HG03521 (cell line): ENCODE results near the gene THAP9.
"Not testable (repeated sequence)": the region's sequence is repeated elsewhere in the genome, so short reads cannot be mapped to it uniquely, and the experiment has no call there.

ENCODE experiments used
- ATAC-seq: cut with Tn5 transposase; IDR thresholded peaks from one replicate; pipeline ENCODE4 v1.9.1; 2021; ENCODE audit warnings: mild to moderate bottlenecking, moderate library complexity; ENCODE audit not compliant: unreplicated experiment

Gene THAP9, protein sequence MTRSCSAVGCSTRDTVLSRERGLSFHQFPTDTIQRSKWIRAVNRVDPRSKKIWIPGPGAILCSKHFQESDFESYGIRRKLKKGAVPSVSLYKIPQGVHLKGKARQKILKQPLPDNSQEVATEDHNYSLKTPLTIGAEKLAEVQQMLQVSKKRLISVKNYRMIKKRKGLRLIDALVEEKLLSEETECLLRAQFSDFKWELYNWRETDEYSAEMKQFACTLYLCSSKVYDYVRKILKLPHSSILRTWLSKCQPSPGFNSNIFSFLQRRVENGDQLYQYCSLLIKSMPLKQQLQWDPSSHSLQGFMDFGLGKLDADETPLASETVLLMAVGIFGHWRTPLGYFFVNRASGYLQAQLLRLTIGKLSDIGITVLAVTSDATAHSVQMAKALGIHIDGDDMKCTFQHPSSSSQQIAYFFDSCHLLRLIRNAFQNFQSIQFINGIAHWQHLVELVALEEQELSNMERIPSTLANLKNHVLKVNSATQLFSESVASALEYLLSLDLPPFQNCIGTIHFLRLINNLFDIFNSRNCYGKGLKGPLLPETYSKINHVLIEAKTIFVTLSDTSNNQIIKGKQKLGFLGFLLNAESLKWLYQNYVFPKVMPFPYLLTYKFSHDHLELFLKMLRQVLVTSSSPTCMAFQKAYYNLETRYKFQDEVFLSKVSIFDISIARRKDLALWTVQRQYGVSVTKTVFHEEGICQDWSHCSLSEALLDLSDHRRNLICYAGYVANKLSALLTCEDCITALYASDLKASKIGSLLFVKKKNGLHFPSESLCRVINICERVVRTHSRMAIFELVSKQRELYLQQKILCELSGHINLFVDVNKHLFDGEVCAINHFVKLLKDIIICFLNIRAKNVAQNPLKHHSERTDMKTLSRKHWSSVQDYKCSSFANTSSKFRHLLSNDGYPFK

DNA sequence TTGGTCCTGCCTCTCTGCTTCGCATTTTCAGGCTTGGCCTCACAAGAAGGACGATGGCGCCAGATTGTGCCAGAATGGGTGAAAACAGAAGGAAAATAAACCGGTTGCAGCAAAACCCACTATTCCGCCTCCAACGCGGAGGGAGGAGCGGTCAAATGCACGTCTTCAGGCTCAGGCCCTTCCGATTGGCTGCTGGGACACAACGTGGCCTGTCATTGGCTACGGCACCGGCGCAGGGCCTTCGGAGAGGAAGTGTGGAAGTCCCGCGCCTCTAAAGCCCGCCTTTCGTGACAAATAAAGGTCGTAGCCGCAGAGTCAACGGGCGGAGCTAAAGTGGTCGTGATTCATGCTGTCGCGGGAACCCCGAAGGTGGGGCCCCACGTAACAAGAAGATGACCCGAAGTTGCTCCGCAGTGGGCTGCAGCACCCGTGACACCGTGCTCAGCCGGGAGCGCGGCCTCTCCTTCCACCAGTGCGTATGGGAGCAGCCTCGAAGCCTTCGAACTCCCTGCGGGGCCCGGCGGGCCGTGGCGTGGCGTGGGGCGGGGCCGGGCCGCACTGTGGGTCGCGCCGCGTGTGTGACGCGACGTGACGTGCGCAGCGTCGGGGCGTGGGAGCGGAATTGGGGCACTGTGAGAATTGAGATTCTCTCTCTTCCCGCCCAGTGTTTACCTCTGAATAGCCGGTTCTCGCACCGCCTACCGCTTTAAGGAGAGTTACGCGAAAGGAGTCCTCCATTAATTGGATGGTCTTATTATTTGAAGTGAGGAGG is at the start of gene THAP9:
THAP9 (plus strand) TSS at position 325 of the 772 bp plus-strand sequence; CDS start at position 393, 68 bp downstream.
- peak; percentile 87 for ATAC-seq

DNA sequence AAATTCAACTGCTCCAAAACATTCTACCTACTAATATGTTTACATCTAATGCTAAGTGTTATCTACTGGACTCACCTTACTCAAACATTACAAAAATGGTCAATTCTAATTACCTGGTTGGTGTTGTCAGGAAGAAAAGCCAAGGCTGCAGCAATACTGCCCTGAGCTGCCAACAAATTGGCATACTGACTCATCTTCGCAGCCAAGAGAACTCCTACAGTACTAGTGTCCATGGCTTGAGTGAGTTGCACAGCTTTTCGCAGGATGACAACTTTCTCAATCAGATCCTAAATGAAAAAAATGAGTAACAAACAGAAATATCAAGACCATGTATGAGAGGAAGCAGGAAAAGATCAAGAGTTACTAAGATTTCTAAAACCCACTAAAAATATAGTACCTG is 49.2 kb upstream of the THAP9 start:
- no peak for ATAC-seq

DNA sequence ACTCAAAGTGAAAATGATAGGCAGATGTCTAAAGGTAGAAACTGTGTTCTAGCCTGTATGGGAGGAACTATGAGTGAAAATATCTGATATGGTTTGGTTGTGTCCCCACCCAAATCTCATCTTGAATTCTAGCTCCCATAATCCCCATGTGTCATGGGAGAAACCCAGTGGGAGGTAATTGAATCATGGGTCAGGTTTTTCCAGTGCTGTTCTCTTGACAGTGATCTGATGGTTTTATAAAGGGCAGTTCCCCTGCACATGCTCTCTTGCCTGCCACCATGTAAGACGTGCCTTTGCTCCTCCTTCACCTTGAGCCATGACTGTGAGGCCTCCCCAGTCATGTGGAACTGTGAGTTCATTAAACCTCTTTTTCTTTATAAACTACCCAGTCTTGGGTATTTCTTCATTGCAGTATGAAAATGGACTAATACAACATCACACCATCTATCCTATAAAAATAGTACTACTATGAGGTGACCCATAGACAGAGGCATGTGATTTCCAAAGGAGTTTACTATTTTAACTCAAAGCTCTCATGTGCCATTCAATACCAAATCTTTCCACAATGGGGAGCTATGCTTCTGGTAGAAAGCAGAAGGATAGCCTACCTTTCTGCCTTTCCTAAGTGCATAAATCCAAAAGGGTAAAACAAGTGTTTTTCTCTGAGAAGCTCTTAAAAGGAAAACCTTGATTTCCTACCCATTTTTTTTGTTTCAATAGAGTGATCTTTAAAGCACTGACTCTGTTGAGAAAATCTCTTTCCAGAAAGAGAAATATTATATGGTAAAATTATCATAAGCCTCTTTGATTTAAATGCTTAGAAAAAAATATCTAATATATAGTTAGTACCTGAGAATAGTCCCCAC is 48.4 kb upstream of the THAP9 start:
- no peak for ATAC-seq

DNA sequence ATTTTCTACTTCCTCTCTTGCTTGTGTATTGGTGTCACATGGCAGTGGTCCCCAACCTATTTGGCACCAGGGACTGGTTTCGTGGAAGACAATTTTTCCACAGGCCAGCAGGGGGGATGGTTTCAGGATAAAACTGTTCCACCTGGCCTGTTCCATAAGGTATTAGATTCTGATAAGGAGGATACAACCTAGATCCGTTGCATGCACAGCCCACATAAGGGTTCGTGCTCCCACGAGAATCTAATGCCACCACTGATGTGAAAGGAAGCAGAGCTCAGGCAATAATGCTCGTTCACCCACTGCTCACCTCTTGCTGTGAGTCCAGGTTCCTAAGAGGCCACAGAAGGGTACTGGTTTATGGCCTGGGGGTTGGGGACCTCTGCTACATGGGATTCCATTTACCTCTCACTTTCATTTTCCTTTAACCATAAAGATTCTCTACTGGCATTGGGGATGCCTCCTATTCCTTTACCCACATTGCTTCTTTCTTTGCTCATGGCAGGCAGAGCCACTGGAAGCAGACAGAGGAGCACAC is 47.7 kb upstream of the THAP9 start:
- no peak for ATAC-seq

DNA sequence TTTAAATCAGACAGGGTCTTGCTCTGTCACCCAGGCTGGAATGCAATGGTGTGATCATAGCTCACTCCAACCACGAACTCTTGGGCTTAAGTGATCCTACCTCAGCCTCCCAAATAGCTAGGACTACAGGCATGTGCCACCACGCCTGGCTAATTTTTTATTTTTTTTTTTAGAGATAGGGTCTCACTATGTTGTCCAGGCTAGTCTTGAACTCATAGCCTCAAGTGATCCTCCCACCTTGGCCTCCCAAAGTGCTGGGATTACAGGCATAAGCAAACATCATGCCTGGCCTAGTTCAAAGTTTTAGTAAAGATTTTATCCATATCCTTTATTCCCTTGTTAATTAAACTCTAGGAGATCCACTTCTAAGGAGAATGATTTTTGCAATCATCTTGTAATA is 40.0 kb upstream of the THAP9 start:
- ATAC-seq = not testable (repeated sequence)

DNA sequence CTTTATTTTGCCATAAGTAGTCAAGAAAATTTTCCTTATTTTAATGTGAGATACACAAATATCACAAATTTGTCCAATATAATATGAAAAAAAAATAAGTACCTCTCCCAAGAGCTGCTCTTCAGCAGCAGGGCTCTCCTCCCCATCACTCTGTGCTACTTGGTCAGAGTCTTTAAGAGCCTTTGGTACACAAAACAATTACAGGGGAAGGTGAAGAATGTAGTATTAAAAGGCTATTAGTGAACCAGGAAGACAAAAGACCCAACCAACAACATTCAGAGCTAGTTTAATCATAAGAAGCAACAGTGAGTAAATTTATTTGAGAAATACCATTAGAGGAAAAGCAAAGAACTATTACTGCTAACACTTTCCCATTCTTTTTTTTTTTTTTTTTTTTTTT is 39.0 kb upstream of the THAP9 start:
- ATAC-seq = no peak

DNA sequence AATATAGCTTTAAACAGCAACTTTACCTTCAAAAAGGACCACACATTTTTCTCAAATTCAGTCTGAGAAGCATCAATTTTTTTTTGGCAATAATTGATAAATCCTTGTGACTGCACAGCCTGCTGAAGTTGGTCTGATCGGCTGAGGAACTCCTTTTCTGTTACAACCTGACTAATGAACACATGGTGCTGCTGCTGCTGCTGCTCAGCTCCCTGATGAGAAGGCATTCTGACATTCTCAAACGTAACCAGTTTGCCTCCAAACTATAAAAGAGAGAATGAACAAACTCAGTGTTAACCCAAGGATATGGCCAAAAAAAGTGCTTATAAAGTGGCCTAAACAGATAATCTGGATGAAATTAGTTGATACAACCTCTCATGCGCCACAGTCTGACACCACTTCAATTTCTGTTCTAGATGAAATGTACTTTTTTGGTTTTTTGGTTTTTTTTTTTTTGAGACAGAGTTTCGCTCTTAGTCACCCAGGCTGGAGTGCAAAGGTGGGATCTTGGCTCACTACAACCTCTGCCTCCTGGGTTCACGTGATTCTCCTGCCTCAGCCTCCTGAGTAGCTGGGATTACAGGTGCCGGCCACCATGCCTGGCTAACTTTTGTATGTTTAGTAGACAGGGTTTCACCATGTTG is 36.1 kb upstream of the THAP9 start:
- no peak for ATAC-seq

DNA sequence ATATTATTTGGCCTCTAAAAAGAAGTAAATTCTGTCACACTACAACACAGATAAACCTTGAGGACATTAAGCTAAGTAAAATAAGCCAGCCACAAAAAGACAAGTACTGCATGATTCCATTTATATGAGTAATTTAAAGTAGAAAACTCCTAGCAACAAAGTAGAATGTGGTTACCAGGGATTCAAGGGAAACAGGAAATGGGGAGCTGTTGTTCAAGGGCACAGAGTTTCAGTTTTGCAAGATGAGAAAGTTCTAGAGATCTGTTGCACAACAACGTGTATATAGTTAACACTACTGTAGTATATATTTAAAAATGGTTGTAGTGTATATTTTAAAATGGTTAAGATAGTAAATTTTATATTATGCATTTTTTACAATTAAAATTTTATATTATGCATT is 34.9 kb upstream of the THAP9 start:
- no peak for ATAC-seq

DNA sequence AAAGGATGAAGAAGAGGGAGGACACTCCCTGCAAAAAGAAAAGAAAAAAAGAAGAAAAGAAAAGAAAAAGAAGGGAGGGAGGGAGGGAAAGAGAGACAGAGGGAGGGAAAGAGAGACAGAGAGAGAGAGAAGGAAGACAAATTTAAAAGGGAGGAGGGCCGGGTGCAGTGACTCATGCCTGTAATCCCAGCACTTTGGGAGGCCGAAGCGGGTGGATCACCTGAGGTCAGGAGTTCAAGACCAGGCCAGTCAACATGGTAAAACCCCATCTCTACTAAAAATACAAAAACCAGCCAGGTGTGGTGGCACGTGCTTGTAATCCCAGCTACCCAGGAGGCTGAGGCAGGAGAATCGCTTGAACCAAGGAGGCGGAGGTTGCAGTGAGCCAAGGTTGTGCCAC is 34.5 kb upstream of the THAP9 start:
- not testable (repeated sequence) for ATAC-seq

DNA sequence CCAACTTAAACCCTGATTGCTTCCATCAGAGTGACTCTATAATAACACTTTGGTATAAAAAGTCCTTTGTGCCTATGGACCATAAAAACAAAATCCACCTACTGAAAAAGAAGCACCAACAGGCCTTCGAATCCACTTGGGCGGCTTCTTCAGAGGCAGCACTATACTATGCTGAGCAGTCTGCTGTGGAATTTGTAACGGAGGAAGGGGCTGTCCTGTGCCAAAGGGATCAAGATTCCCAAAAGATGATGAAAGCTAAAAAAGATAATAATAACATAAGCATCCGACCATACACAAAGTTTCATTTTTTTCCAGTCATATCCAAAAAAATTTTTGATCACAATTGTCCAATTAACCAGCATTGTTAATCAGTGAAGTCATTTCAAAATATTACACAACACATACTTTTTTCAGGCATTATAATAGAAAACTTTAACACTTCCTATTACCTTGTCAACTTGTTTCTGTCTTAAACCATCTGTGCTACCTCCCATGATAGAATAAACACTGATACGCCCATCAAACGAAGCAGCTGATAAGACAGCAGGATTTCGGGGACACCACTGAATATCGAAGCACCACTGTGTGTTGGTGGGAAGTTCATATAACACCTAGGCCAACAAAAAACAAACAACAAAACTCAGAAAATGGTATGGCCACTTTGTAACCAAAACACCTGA is 33.7 kb upstream of the THAP9 start:
- no peak for ATAC-seq

DNA sequence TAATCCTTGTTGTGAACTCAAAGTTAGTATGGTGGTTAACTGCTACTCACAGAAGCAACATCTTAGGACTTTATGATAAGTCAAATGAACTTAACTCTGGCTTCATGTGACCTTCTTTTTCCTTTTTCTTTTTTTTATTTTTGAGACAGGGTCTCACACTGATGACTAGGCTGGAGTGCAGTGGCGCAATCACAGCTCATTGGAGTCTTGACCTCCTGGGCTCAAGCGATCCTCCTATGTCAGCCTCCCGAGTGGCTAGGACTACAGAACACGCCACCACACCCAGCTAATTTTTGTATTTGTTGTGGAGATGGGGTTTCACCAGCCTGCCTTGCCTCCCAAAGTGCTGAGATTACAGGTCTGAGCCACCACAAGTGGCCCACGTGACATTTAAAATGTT is 32.0 kb upstream of the THAP9 start:
- no peak for ATAC-seq

DNA sequence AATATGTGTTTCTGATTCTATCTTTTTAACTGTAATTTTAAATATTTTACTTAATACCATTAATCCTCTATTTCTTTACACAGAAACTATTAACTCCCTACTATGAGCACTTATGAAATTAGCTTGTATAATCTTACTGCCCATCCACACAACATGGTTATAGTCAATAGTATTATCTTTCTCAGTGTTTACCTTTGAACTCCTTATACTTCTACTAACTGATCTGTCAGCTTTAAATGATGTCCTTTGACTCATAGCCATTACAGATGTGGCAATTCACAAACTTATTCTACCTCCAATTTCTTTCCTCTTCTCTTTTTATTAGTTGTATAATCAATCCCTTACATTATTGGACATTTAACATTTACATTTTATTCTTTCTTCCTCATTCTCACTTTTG is 15.1 kb upstream of the THAP9 start:
- ATAC-seq = no peak

DNA sequence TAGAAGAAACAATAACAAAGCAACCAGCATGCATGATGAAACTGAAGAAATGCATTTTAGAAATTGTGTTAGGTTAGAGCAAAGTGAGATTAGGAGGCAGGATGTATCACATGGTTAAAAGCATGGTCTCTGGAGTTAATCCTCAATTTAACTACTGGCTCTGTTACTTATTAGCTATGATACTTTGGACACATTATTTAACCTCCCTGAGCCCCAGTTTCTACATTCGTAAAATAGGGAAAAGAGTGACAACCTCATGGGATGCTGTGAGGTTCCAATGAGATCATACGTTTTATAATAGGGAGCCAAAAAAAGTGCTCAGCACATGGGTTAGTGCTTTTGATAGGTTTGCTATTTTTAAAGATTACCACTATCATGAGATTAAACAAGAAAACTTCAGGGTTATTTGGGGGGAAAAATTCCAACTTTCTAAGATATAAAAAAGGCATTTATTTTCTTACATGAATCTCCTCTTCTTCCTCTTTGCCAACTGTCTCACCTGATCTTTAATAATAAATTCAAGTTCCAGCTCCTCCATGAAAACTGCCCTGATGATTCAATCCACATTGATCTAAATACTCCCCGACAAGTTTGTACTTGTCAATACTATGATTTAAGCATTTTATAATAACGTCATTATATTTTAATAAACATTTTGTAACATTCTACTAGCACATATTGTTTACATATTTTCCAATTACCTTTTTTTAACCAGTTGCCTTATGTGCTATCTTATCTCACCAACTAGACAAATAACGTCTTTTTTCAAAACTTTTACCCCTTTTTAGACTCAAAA is 14.2 kb upstream of the THAP9 start:
- ATAC-seq = no peak

DNA sequence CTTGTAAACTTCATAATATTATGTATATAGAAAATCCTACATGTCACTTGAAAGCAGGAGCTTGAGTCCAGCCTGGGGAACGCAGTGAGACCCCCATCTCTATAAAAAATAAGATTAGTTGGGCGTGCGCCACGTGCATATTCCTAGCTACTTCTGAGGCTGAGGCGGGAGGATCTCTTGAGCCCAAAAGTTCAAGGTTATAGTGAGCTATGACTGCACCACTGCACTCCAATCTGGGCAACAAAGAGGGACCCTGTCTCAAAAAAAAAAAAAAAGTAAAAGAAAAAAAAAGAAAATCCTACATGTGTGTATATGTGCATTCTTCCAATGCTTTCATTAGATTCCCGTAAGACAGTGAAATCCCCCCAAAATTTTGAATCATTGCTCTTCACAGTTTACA is 11.2 kb upstream of the THAP9 start:
- no peak for ATAC-seq

DNA sequence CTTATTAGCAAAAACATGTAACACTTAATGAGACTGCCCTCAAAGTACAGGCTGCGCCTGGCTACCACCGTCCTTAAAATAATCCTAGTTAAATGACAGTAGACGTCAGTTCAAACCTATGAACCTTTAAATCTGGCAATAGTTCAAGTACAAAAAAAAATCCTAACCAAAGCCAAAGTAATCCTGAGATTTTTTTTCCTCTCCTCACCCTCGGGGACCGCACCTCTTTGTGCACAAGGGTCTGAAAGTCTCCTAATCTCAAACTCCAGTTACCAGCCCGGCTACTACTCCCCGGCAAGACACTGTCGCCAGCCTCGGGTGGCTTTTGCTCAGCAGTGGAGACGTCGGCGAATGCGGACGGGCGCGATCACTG is 10.0 kb upstream of the THAP9 start:
- no peak for ATAC-seq

DNA sequence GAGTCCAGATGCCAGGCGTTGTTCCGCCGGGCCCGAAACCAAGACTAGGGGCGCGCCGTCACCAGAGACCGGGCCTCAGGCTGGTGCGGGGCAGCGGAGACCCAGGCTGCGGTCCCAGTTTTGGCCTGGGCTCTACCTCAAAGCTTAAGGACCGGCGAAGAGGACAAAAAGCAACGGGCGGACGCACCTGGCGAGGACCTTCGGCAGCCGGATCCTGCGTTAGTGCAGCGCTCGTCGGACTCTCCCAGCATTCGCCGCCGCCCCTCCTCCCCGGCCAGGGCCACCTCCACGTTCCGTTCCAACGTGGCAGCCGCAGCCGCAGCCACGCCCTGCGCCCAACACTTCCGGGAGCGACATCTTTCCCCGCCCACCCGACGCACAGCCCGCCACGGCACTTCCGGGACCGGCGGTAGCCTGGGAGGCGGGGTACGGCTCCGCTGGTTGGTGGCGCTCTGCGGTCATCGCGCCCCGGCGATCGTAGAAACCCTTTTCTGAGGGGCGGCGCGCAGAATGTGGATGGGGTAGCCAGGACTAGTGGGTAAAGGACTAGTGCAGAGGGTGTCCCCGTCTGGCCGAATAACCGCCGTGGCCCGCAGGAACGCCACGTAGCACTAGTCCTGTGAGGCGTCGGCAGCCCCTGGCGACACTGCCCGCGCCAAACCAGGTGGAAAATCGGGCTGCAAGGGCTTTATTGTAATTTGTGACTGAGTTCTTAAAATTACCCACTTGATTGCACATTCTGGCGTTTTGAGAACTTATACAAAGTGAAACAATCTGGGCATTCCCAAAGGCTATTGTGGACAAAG is 9.4 kb upstream of the THAP9 start, which contains the start of gene SEC31A:
SEC31A (minus strand) TSS at position 253 of the 806 bp plus-strand sequence. CDS start 9,217 bp downstream, outside the sequence.
- ATAC-seq = peak; percentile 93
